GM12872 (cell line): Measurements from ENCODE around the gene TANC2.

Experiments
- CTCF ChIP-seq: IDR thresholded peaks from 3 replicates; pipeline ENCODE4 v1.5.1; 2011; ENCODE audit warnings: low read depth, mild to moderate bottlenecking, low read length, moderate library complexity; ENCODE audit not compliant: insufficient read depth

TANC2 gene

GRCh38 chr17:62925267-62925836, 40.7 kb upstream of the TANC2 start:
- TF ChIP-seq CTCF = no peak

- TF ChIP-seq CTCF = no peak
Observed at GRCh38 chr17:62927083-62927482, 39.0 kb upstream of the TANC2 start.

GRCh38 chr17:62929320-62929719, 36.7 kb upstream of the TANC2 start:
- TF ChIP-seq CTCF = no peak

GRCh38 chr17:62931101-62931500, 34.9 kb upstream of the TANC2 start:
- TF ChIP-seq CTCF = no peak

GRCh38 chr17:62933501-62934385, 32.3 kb upstream of the TANC2 start:
- no peak for TF ChIP-seq CTCF

- TF ChIP-seq CTCF = no peak
Observed at GRCh38 chr17:62935098-62935497, 30.9 kb upstream of the TANC2 start.

- TF ChIP-seq CTCF = no peak
Observed at GRCh38 chr17:62935523-62935922, 30.5 kb upstream of the TANC2 start.
